Middle frontal gyrus (tissue), 1 donor: ENCODE measurements around the gene IKZF2.

Experiments used
- DNase-seq: peaks from one replicate; pipeline ENCODE4 v3.0.0-alpha.2; 2015; ENCODE audit warnings: low spot score; ENCODE audit errors: extremely low spot score

Gene IKZF2

GRCh38 chr2:212959471-212960117 is 191.8 kb downstream of the IKZF2 start:
- DNase-seq: peak; percentile 11

DNA sequence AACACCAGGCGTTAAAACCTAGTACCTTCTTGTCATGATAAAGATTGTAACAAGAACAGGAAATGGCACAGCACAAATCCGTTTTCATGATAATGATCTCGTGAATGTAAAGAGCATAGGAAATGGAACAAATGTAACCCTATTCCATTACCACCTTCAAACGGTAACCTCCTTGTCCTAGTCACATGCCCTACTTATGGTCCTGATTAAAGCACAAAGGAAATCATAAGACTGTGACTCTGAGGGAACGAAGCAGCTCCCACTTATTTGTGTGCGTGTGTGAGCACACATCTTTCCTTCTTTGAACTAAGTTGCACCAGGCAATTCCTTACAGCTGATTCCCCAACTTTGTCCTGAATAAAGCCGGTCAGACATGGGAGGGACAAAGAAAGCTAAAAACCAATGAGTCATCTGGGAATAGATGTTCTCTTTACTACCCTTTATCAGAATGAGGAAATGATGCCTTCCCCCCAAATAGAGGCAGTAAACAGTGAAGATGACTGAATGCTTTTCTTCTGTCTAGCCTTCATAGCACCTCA is 192.6 kb downstream of the IKZF2 start:
- DNase-seq: no peak

GRCh38 chr2:212958133-212958532 is 193.3 kb downstream of the IKZF2 start:
- no peak for DNase-seq

GRCh38 chr2:212957624-212958023 is 193.8 kb downstream of the IKZF2 start:
- DNase-seq: no peak

- DNase-seq: no peak
These were observed 194.5 kb downstream of the IKZF2 start for GRCh38 chr2:212956665-212957607.

DNA sequence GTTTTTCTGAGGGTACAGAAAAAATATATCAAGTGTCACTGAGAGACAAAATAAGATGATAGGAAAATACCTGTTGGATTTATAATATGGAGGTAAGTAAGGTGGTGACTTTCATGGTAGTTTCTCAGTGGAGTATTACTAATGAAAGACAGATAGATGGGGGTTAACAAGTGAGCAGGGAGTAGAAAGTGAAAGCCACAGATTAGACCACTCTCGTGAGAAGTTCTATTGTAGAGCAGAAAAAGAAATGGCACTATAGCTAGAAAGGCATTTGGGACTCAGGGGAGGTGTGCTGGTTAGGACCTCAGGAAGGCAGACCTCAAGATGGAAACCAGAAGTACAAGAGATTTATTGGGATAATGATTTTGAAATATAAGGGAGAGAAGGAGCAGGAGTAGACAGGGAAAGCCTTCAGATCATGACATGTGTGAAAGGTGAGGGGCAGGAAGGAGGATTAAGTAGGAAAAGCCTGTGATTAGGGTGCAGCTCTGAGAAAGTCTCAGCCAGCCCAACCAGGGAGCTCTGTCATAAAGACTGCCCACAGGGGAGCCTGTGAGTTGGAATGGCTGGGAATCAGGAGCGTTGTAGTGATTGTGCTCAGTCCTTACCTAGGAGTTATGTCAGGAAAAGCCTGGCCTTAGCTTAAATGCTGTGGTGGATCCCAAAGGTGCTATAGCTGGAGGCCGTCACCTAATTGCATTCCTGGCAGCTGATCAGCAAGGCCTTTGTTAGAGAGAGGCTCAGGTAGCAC is 198.1 kb downstream of the IKZF2 start:
- no peak for DNase-seq

GRCh38 chr2:212949786-212950185 is 201.6 kb downstream of the IKZF2 start:
- DNase-seq: no peak
